ENCODE results near the gene PLA2G12A. TPM values are rescaled to one million over a fixed set of nuclear protein-coding genes. Genes with fewer than 3 reads are reported as not detected.
A peak's percentile ranks its signal among the peaks of the same experiment; 100 is the strongest.

PLA2G12A gene
- total and polyA plus RNA-seq, 8 donors, result 20.6 to 58.4 (median 32.2) TPM

- Histone ChIP-seq H3K36me3 (peaks cover 0 to 4% of the 10 kb centered on the region in 2 donors), H3K4me3 (peak overlapping the region; percentile 79 to 81), H3K4me1 (peaks cover 8 to 25% of the 10 kb centered on the region in 2 donors), H3K27me3 (no peaks in the 10 kb centered on the region), H3K9me3 (no peaks in the 10 kb centered on the region), H3K27ac (peak overlapping the region; percentile 88 to 92)
- peak in 2 of 4 donors; percentile 40 to 47 for DNase-seq
- peak; percentile 25 for ATAC-seq
- no peak for TF ChIP-seq CTCF (IDR thresholded peaks at IDR 0.05)
- intact Hi-C loops (cut with DNase I), result loop anchor here in 1 of 2 donors (10.0 kb wide), 1 partner anchor 269 kb away; the partner anchor contains the start of gene SEC24B
Measured at GRCh38 chr4:109703664-109704361, 26.1 kb downstream of the PLA2G12A start.

GRCh38 chr4:109702950-109703663 lies 26.8 kb downstream of the PLA2G12A start, which contains the start of gene CASP6:
TSS of gene CASP6 (minus strand) at chr4:109703445. CDS start at chr4:109703395, 50 bp downstream.
- intact Hi-C loops (cut with DNase I), result loop anchor here in 1 of 2 donors (10.0 kb wide), 1 partner anchor 268 kb away; the partner anchor contains the start of gene SEC24B
- Histone ChIP-seq H3K27ac (peak within 1 kb of the TSS; percentile 88 to 92), H3K9me3 (no peaks in the 10 kb centered on the region), H3K4me1 (peaks cover 8 to 25% of the 10 kb centered on the region in 2 donors), H3K4me3 (peak within 1 kb of the TSS; percentile 79 to 81), H3K27me3 (no peaks in the 10 kb centered on the region), H3K36me3 (peaks cover 0 to under 1% of the 10 kb centered on the region in 2 donors)
- ATAC-seq, result peak; percentile 96
- TF ChIP-seq CTCF (IDR thresholded peaks at IDR 0.05), result peak; percentile 59 to 78
- peak; percentile 73 to 98 (median 88) for DNase-seq

- intact Hi-C loops (cut with DNase I), result loop anchor here in 1 of 2 donors (10.0 kb wide), 1 partner anchor 267 kb away; the partner anchor contains the start of gene SEC24B
Measured at GRCh38 chr4:109701566-109702410, 28.1 kb downstream of the PLA2G12A start.

More at GRCh38 chr4:109701566-109702410, 28.1 kb downstream of the PLA2G12A start:
- no peaks in the 10 kb centered on the region for H3K27me3 ChIP-seq
- peak overlapping the region; percentile 79 to 81 for H3K4me3 ChIP-seq
- H3K4me1 ChIP-seq, result peaks cover 8 to 25% of the 10 kb centered on the region in 2 donors
- peak overlapping the region; percentile 88 to 92 for H3K27ac ChIP-seq
- peaks cover 0 to 9% of the 10 kb centered on the region in 2 donors for H3K36me3 ChIP-seq
- no peaks in the 10 kb centered on the region for H3K9me3 ChIP-seq
- peak; percentile 2 for ATAC-seq
- peak in 1 of 4 donors; percentile 14 for DNase-seq
- TF ChIP-seq CTCF (IDR thresholded peaks at IDR 0.05), result no peak
